ENCODE data around the gene MSL2. TPM values are rescaled to one million over a fixed set of nuclear protein-coding genes. Genes with fewer than 3 reads are reported as not detected.

The MSL2 gene
- 40.6 and 41.8 TPM in 2 replicates for total RNA-seq (2021; fragmentation: NEBNext Ultra II Directional; extraction: Animal tissue kit (Norgen Biotek cat#: 25700))
- 8.8 and 9.1 TPM in 2 replicates for polyA plus RNA-seq (2011; rRNA removed)
- 10.8 TPM for polyA plus RNA-seq (2011; cell fraction: cytosol; rRNA removed)
- polyA plus RNA-seq (2011; cell fraction: nucleus; rRNA removed), result 6.3 TPM
- 11.7 to 34.4 TPM (median 17.6 TPM) in 4 replicates for polyA plus RNA-seq (2012, experiment 1 of 2)
- polyA plus RNA-seq (2012, experiment 2 of 2), result 2.2 TPM
- polyA plus RNA-seq (2013, experiment 1 of 2), result 17.7 TPM
- polyA plus RNA-seq (2013, experiment 2 of 2), result 17.7 TPM
- 19.0 and 32.2 TPM in 2 replicates for polyA minus RNA-seq (2011; rRNA and poly(A)+ RNA removed)
- 20.9 TPM for polyA minus RNA-seq (2011; cell fraction: cytosol; rRNA and poly(A)+ RNA removed)
- 16.8 TPM for polyA minus RNA-seq (2011; cell fraction: nucleus; rRNA and poly(A)+ RNA removed)
- long read RNA-seq, experiment 1, full-length matches to known transcripts, result 7 of 17 reads
- long read RNA-seq, experiment 1, partial matches to known transcripts, result 0 of 17 reads
- long read RNA-seq, experiment 1, other reads (novel, unspliced or antisense), result 10 of 17 reads
- long read RNA-seq, experiment 2, partial matches to known transcripts, result 0 of 1 reads
- long read RNA-seq, experiment 2, other reads (novel, unspliced or antisense), result 1 of 1 reads

- CTCF ChIA-PET (ENCODE audit: partially characterized antibody), result no interaction called here
- POLR2A ChIA-PET (ENCODE audit: partially characterized antibody), result interaction anchor here (0.7 to 6.6 kb wide), 26 partner anchors 9 to 812 kb away, joined by 3 to 86 read pairs (median 4); partner anchors contain the start of genes PCCB and STAG1
- H2BK12ac ChIP-seq (ENCODE audit: low read depth, low read length), result peak within 1 kb of the TSS; percentile 99
- no peak within 1 kb of the TSS for H3K23ac ChIP-seq (ENCODE audit: insufficient read length)
- H2AK5ac ChIP-seq (ENCODE audit: low read depth, low read length), result no peak within 1 kb of the TSS
- peak; percentile 77 for TF ChIP-seq TAF7 (optimal IDR thresholded peaks at IDR 0.05; ENCODE audit: borderline replicate concordance, low read depth, low read length)
- TF ChIP-seq POU5F1 (IDR thresholded peaks at IDR 0.05; ENCODE audit: low read depth, low read length), result no peak
- peak; percentile 15; the same call in 1 of the 2 replicates for TF ChIP-seq TAF1 (IDR thresholded peaks at IDR 0.05; ENCODE audit: low read depth, low read length)
- TF ChIP-seq POLR2A (IDR thresholded peaks at IDR 0.05; ENCODE audit: control extremely low read depth in 1 of 2, low read depth in 2 of 2, low read length in 2 of 2), result peak in 1 of 2 experiments; percentile 6; a peak in 2 of 3 replicates
- H4K91ac ChIP-seq (replicated peaks; ENCODE audit: insufficient read length, low read length), result peak within 1 kb of the TSS; percentile 99
- no peaks in the 10 kb centered on the region for H3K27me3 ChIP-seq (replicated peaks in 1 of 4; ENCODE audit: control insufficient read depth in 3 of 4, extremely low read depth in 1 of 4, insufficient read depth in 3 of 4, low read length in 3 of 4)
- H3K4me1 ChIP-seq (replicated peaks in 1 of 4; ENCODE audit: control insufficient read depth in 3 of 4, insufficient read depth in 4 of 4, low read length in 3 of 4), result peaks cover 0 to 4% (median 0%) of the 10 kb centered on the region in 4 experiments; a peak in 1 of 7 replicates
- peak within 1 kb of the TSS; percentile 98 for H3K18ac ChIP-seq (ENCODE audit: extremely low read depth, low read length)
- DNase-seq (ENCODE audit: low read depth in 1 of 2, low spot score in 2 of 2) (no peak), FAIRE-seq (no peak)
- H3K56ac ChIP-seq (replicated peaks; ENCODE audit: insufficient read length, low read depth, low read length), result peak within 1 kb of the TSS; percentile 99
- peaks cover 20 to 26% of the 10 kb centered on the region in 2 experiments for H4K20me1 ChIP-seq (replicated peaks in 1 of 2; ENCODE audit: control insufficient read depth in 1 of 2, insufficient read depth in 2 of 2, low read length in 2 of 2)
- H3K79me2 ChIP-seq (ENCODE audit: control insufficient read depth in 1 of 2, insufficient read depth in 2 of 2, low read length in 2 of 2), result peaks cover 28 to 42% of the 10 kb centered on the region in 2 experiments
- H3K4ac ChIP-seq (replicated peaks; ENCODE audit: insufficient read length, low read depth, low read length), result peak within 1 kb of the TSS; percentile 99
- peak within 1 kb of the TSS; percentile 81 for H3K14ac ChIP-seq (ENCODE audit: insufficient read length)
- peak within 1 kb of the TSS; percentile 98 for H2BK5ac ChIP-seq (ENCODE audit: low read depth, low read length)
- peak within 1 kb of the TSS; percentile 87 to 98 (median 95) for H3K9ac ChIP-seq (replicated peaks in 1 of 4; ENCODE audit: extremely low read depth in 1 of 4, low read depth in 3 of 4, low read length in 3 of 4)
- H4K5ac ChIP-seq (ENCODE audit: insufficient read length, low read depth, low read length), result peak within 1 kb of the TSS; percentile 97
- peak within 1 kb of the TSS; percentile 97 for H3K27ac ChIP-seq (ENCODE audit: low read depth, low read length)
- 0% methylated on average over 27 of the region's 37 CpGs; no CpG with 5 or more reads in 1 of the 2 experiments for WGBS, 2 experiments (ENCODE audit: extremely low coverage in 1 of 2, insufficient coverage in 1 of 2, insufficient read length in 1 of 2, insufficient replicate concordance in 2 of 2, low coverage in 1 of 2, low lambda C conversion rate in 2 of 2, missing lambda C conversion rate in 1 of 2)
- peaks cover 2% of the 10 kb centered on the region; the same call in 1 of the 2 replicates for H3K79me1 ChIP-seq (ENCODE audit: low read depth, low read length)
- H2BK15ac ChIP-seq (ENCODE audit: low read length), result peak within 1 kb of the TSS; percentile 98; the same call in 1 of the 2 replicates
- no peak within 1 kb of the TSS for H2BK20ac ChIP-seq (ENCODE audit: low read length)
- H3K36me3 ChIP-seq (ENCODE audit: control insufficient read depth in 2 of 4, insufficient read depth in 4 of 4, low read length in 3 of 4), result no peaks in the 10 kb centered on the region
- peak within 1 kb of the TSS; percentile 99 for H2BK120ac ChIP-seq (replicated peaks; ENCODE audit: low read depth, low read length)
- no peak within 1 kb of the TSS; the same call in 1 of the 2 replicates for H2AFZ ChIP-seq (ENCODE audit: low read length)
- H3K23me2 ChIP-seq (ENCODE audit: low read depth, low read length), result peaks cover 10% of the 10 kb centered on the region; the same call in 1 of the 2 replicates
- peak within 1 kb of the TSS; percentile 89 to 95 for H3K4me2 ChIP-seq (ENCODE audit: insufficient read depth in 1 of 2, low read depth in 2 of 2, low read length in 2 of 2)
- H4K8ac ChIP-seq (ENCODE audit: extremely low read depth, insufficient read depth, low read length), result peak within 1 kb of the TSS; percentile 98
- no peaks in the 10 kb centered on the region; a peak in 1 of 4 replicates for H3K9me3 ChIP-seq (ENCODE audit: insufficient read depth in 2 of 2, low read depth in 1 of 2, low read length in 1 of 2)
- H3K4me3 ChIP-seq (ENCODE audit: extremely low read depth in 1 of 4, insufficient read depth in 2 of 4, low read depth in 3 of 4, low read length in 4 of 4), result peak within 1 kb of the TSS; percentile 93 to 98 (median 94)
Measured at GRCh38 chr3:136196064-136196400, at the start of gene MSL2. TSS of gene MSL2 (minus strand) at chr3:136196335. CDS start at chr3:136195113, 1,222 bp downstream.
